K562 (cell line): ENCODE measurements around the gene RASGEF1C.

Experiments
- ARNT ChIP-seq, 2 experiments: fragments of 450-650 bp; IDR thresholded peaks; 2 replicates each; pipeline ENCODE4 v1.6.1; 2016; ENCODE audit warnings: mild to moderate bottlenecking in 1 of 2
- CTCF ChIP-seq, 3 experiments: IDR thresholded peaks in 2 of 3; conservative IDR thresholded peaks in 1 of 3; 2 replicates each; pipeline ENCODE4 v1.5.1; 2011 to 2012; ENCODE audit warnings: low read length in 3 of 3, mild to moderate bottlenecking in 3 of 3, control low read depth in 2 of 3, improper control_type of control experiment in 1 of 3, inconsistent platforms in 1 of 3, low read depth in 1 of 3, mixed read lengths in 1 of 3, moderate library complexity in 1 of 3; ENCODE audit not compliant: insufficient read depth in 2 of 3
- DEAF1 ChIP-seq: fragments of 450-650 bp; formaldehyde crosslinking; IDR thresholded peaks from 2 replicates; pipeline ENCODE4 v1.4.0; 2020; ENCODE audit warnings: mild to moderate bottlenecking, moderate library complexity
- JUN ChIP-seq, 2 experiments: sonication (generic) in 1 of 2; formaldehyde crosslinking in 1 of 2; IDR thresholded peaks; 2 replicates each; pipeline versions ENCODE4 v1.6.1 to v1.8.0; 2012 to 2022; ENCODE audit warnings: borderline replicate concordance in 2 of 2, mild to moderate bottlenecking in 2 of 2, improper control_type of control experiment in 1 of 2, low read depth in 1 of 2, low read length in 1 of 2, missing genetic modification reagents in 1 of 2
- RBBP5 ChIP-seq: fragments of 200-600 bp; sonication (generic); IDR thresholded peaks from 2 replicates; pipeline ENCODE4 v1.6.1; 2012; ENCODE audit warnings: borderline replicate concordance, mild to moderate bottlenecking, low read length, control low read depth, inconsistent platforms; ENCODE audit not compliant: insufficient read depth, poor library complexity, severe bottlenecking
- SMC3 ChIP-seq: conservative IDR thresholded peaks from 2 replicates; pipeline ENCODE4 v1.6.1; 2011; ENCODE audit warnings: low read depth, low read length, improper control_type of control experiment; ENCODE audit not compliant: insufficient read depth
- ZBTB8A ChIP-seq: fragments of 450-650 bp; IDR thresholded peaks from 2 replicates; pipeline ENCODE4 v1.6.1; 2018; ENCODE audit warnings: mild to moderate bottlenecking, moderate library complexity; ENCODE audit not compliant: partially characterized antibody
- ZNF668 ChIP-seq: fragments of 250-450 bp; sonication (Bioruptor Pico); IDR thresholded peaks from 2 replicates; pipeline ENCODE4 v1.8.0; 2022; ENCODE audit warnings: mild to moderate bottlenecking, inconsistent platforms
- ZNF766 ChIP-seq: fragments of 200-800 bp; sonication (Bioruptor generic); conservative IDR thresholded peaks from 2 replicates; pipeline ENCODE4 v1.6.1; 2016; ENCODE audit warnings: missing genetic modification characterization, missing compliant biosample characterization

GRCh38 chr5:180067986-180068385, 141.0 kb downstream of the RASGEF1C start:
- TF ChIP-seq ZNF766 (CRISPR knock-in tag) (no peak), JUN (IDR thresholded peaks at IDR 0.05; ENCODE audit: borderline replicate concordance, low read depth, low read length) (no peak), JUN (CRISPR knock-in tag; IDR thresholded peaks at IDR 0.05; ENCODE audit: borderline replicate concordance) (no peak), DEAF1 (no peak), SMC3 (no peak), CTCF (IDR thresholded peaks at IDR 0.05 in 2 of 3, conservative IDR thresholded peaks at IDR 0.05 in 1 of 3; ENCODE audit: insufficient read depth in 2 of 3, low read depth in 1 of 3, low read length in 3 of 3) (no peak), ZNF668 (CRISPR knock-in tag) (no peak), ZBTB8A (no peak), ARNT (IDR thresholded peaks at IDR 0.05) (no peak), RBBP5 (no peak)
